Measurements from ENCODE around the gene PVALEF.

The PVALEF gene

GRCh38 chr17:81198826-81199481, 33.6 kb downstream of the PVALEF start:
- DNase-seq = no peak

- DNase-seq = no peak
Observed at GRCh38 chr17:81199482-81199830, 34.1 kb downstream of the PVALEF start.

- DNase-seq = no peak
Observed at GRCh38 chr17:81200201-81200600, 34.9 kb downstream of the PVALEF start.

GRCh38 chr17:81200695-81201580, 35.6 kb downstream of the PVALEF start:
- DNase-seq = peak; percentile 96

- no peak for DNase-seq
Observed at GRCh38 chr17:81202318-81202717, 37.0 kb downstream of the PVALEF start.

- DNase-seq = no peak
Observed at GRCh38 chr17:81203136-81203535, 37.8 kb downstream of the PVALEF start.

- no peak for DNase-seq
Observed at GRCh38 chr17:81204578-81204977, 39.3 kb downstream of the PVALEF start.

GRCh38 chr17:81206166-81206565, 40.9 kb downstream of the PVALEF start:
- no peak for DNase-seq

GRCh38 chr17:81206657-81207056, 41.4 kb downstream of the PVALEF start:
- DNase-seq = no peak

GRCh38 chr17:81207610-81208581, 42.6 kb downstream of the PVALEF start:
- peak; percentile 74 for DNase-seq

- DNase-seq = no peak
Observed at GRCh38 chr17:81208651-81209050, 43.3 kb downstream of the PVALEF start.

- no peak for DNase-seq
Observed at GRCh38 chr17:81209141-81209540, 43.8 kb downstream of the PVALEF start.

GRCh38 chr17:81210466-81210865, 45.2 kb downstream of the PVALEF start:
- no peak for DNase-seq

- DNase-seq = peak; percentile 37
Observed at GRCh38 chr17:81210868-81211267, 45.6 kb downstream of the PVALEF start.

GRCh38 chr17:81212365-81212764, 47.1 kb downstream of the PVALEF start:
- no peak for DNase-seq

GRCh38 chr17:81213978-81214377, 48.7 kb downstream of the PVALEF start:
- DNase-seq = no peak

- no peak for DNase-seq
Observed at GRCh38 chr17:81217491-81217890, 52.2 kb downstream of the PVALEF start.

GRCh38 chr17:81218459-81218858, 53.2 kb downstream of the PVALEF start:
- no peak for DNase-seq

GRCh38 chr17:81218991-81219390, 53.7 kb downstream of the PVALEF start:
- DNase-seq = no peak

- no peak for DNase-seq
Observed at GRCh38 chr17:81219476-81220180, 54.3 kb downstream of the PVALEF start.

GRCh38 chr17:81221371-81221841, 56.1 kb downstream of the PVALEF start:
- no peak for DNase-seq
